Vagina (tissue), 2 donors: ENCODE data around the gene FADS1. TPM values are rescaled to one million over a fixed set of nuclear protein-coding genes. Genes with fewer than 3 reads are reported as not detected.

Experiments
- DNase-seq, 2 donors: peaks; one replicate each; pipeline ENCODE4 v3.0.0-alpha.2; 2017; ENCODE audit errors: extremely low spot score in 2 of 2
- H3K27ac ChIP-seq: fragments of 200-600 bp; sonication (generic); one replicate; pipeline ENCODE4 v1.5.1; 2019
- H3K27me3 ChIP-seq: fragments of 200-600 bp; sonication (generic); one replicate; pipeline ENCODE4 v1.5.1; 2019
- H3K36me3 ChIP-seq, 2 donors: fragments of 200-600 bp; sonication (generic); one replicate each; pipeline ENCODE4 v1.5.1; 2017 to 2019
- H3K4me1 ChIP-seq: fragments of 200-600 bp; sonication (generic); one replicate; pipeline ENCODE4 v1.5.1; 2019
- H3K4me3 ChIP-seq, 2 donors: fragments of 200-600 bp; sonication (generic); 1 replicate in 1 of 2; 2 replicates in 1 of 2; pipeline ENCODE4 v1.5.1; 2016 to 2019
- H3K9me3 ChIP-seq: fragments of 200-600 bp; sonication (generic); one replicate; pipeline ENCODE4 v1.5.1; 2019
- CTCF ChIP-seq, 3 experiments: fragments of 450-650 bp in 2 of 3; fragments of 200-600 bp in 1 of 3; sonication (generic) in 1 of 3; IDR thresholded peaks; one replicate each; pipeline ENCODE4 v1.5.1; 2017 to 2019; ENCODE audit warnings: antibody characterized with exemption in 3 of 3, mild to moderate bottlenecking in 2 of 3, moderate library complexity in 2 of 3
- POLR2A ChIP-seq, 2 donors: fragments of 450-650 bp; IDR thresholded peaks; one replicate each; pipeline ENCODE4 v1.6.1; 2017; ENCODE audit warnings: antibody characterized with exemption in 2 of 2, mild to moderate bottlenecking in 2 of 2, moderate library complexity in 2 of 2
- POLR2AphosphoS5 ChIP-seq, 2 donors: sonication (generic); formaldehyde crosslinking; IDR thresholded peaks; one replicate each; pipeline ENCODE4 v1.9.0; 2017; ENCODE audit warnings: antibody characterized with exemption in 2 of 2, mild to moderate bottlenecking in 2 of 2, low read depth in 1 of 2; ENCODE audit not compliant: insufficient read depth in 1 of 2
- intact Hi-C: fragments of 100-400 bp; cut with DNase I; formaldehyde crosslinking; loops from one replicate; pipeline ENCODE4 v1.15.1; 2023
- total RNA-seq: library from RNA; depleted of rRNA; stranded (reverse); fragments of >200 nt; gene quantifications from one replicate; pipeline ENCODE4 v1.2.3, GENCODE V29; 2016

Gene FADS1
- total RNA-seq, 1 donor from 2014 or later: 9.8 TPM

- Histone ChIP-seq H3K4me1 (peaks cover 10% of the 10 kb centered on the region), H3K27ac (no peak overlapping the region), H3K36me3 (peaks cover 0 to 3% of the 10 kb centered on the region in 2 donors), H3K9me3 (no peaks in the 10 kb centered on the region), H3K4me3 (no peak overlapping the region), H3K27me3 (no peaks in the 10 kb centered on the region)
- TF ChIP-seq CTCF (IDR thresholded peaks at IDR 0.05): no peak
- DNase-seq: no peak
- intact Hi-C loops: no loop called here
Observed at GRCh38 chr11:61778920-61779650, 37.7 kb downstream of the FADS1 start.

- Histone ChIP-seq H3K9me3 (no peaks in the 10 kb centered on the region), H3K4me1 (peaks cover 10% of the 10 kb centered on the region), H3K4me3 (no peak overlapping the region), H3K27ac (no peak overlapping the region), H3K27me3 (no peaks in the 10 kb centered on the region), H3K36me3 (no peaks in the 10 kb centered on the region)
- intact Hi-C loops: no loop called here
- DNase-seq: no peak
- TF ChIP-seq POLR2AphosphoS5 (IDR thresholded peaks at IDR 0.05; ENCODE audit: insufficient read depth in 1 of 2, low read depth in 1 of 2) (no peak), CTCF (IDR thresholded peaks at IDR 0.05) (no peak), POLR2A (IDR thresholded peaks at IDR 0.05) (no peak)
Observed at GRCh38 chr11:61778357-61778886, 38.4 kb downstream of the FADS1 start.

GRCh38 chr11:61777234-61778090 is 39.3 kb downstream of the FADS1 start:
- intact Hi-C loops: no loop called here
- Histone ChIP-seq H3K27me3 (no peaks in the 10 kb centered on the region), H3K36me3 (no peaks in the 10 kb centered on the region), H3K4me3 (peak overlapping the region in 1 of 2 donors; percentile 19), H3K4me1 (peaks cover 10% of the 10 kb centered on the region), H3K9me3 (no peaks in the 10 kb centered on the region), H3K27ac (no peak overlapping the region)
- TF ChIP-seq POLR2A (IDR thresholded peaks at IDR 0.05): no peak
- no peak for TF ChIP-seq CTCF (IDR thresholded peaks at IDR 0.05)
- no peak for TF ChIP-seq POLR2AphosphoS5 (IDR thresholded peaks at IDR 0.05; ENCODE audit: insufficient read depth in 1 of 2, low read depth in 1 of 2)
- no peak for DNase-seq

- Histone ChIP-seq H3K36me3 (no peaks in the 10 kb centered on the region), H3K9me3 (no peaks in the 10 kb centered on the region), H3K4me1 (peaks cover 10% of the 10 kb centered on the region), H3K27me3 (no peaks in the 10 kb centered on the region), H3K4me3 (no peak overlapping the region), H3K27ac (no peak overlapping the region)
- intact Hi-C loops: no loop called here
- TF ChIP-seq POLR2A (IDR thresholded peaks at IDR 0.05) (no peak), CTCF (IDR thresholded peaks at IDR 0.05) (no peak), POLR2AphosphoS5 (IDR thresholded peaks at IDR 0.05; ENCODE audit: insufficient read depth in 1 of 2, low read depth in 1 of 2) (no peak)
- DNase-seq: no peak
Observed at GRCh38 chr11:61776561-61777075, 40.2 kb downstream of the FADS1 start.
